Measurements from ENCODE around the gene COL8A2.

Gene COL8A2

GRCh38 chr1:36125129-36125991, at the start of gene COL8A2:
COL8A2 (minus strand) TSS chr1:36125222; CDS start chr1:36100242, 24,980 bp downstream.
- no peak for DNase-seq (ENCODE audit: low spot score)

GRCh38 chr1:36174713-36175112, 49.7 kb upstream of the COL8A2 start:
- no peak for DNase-seq (ENCODE audit: low spot score)

DNA sequence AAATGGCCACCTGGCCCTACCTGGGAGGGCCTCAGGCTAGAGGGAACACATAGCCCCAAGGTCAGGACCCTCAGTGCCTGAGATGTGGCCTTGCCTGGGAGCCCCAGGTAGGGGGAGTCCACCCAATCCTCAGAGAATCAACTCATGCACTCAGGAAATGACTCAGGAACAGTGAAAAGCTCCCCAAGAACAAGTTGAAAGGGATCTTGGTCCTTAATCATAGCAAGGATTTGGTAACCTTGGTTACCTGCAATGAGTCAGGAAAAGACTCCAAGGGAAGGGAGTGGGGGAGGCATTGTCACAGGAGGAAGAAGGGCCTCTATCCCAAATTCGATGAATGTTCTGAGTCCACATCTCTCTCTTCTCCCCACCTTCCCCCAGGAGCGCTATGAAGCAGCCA, 48.0 kb upstream of the COL8A2 start:
- DNase-seq (ENCODE audit: low spot score): no peak

- no peak for DNase-seq (ENCODE audit: low spot score)
These were observed 47.2 kb upstream of the COL8A2 start for GRCh38 chr1:36172017-36172747.

DNA sequence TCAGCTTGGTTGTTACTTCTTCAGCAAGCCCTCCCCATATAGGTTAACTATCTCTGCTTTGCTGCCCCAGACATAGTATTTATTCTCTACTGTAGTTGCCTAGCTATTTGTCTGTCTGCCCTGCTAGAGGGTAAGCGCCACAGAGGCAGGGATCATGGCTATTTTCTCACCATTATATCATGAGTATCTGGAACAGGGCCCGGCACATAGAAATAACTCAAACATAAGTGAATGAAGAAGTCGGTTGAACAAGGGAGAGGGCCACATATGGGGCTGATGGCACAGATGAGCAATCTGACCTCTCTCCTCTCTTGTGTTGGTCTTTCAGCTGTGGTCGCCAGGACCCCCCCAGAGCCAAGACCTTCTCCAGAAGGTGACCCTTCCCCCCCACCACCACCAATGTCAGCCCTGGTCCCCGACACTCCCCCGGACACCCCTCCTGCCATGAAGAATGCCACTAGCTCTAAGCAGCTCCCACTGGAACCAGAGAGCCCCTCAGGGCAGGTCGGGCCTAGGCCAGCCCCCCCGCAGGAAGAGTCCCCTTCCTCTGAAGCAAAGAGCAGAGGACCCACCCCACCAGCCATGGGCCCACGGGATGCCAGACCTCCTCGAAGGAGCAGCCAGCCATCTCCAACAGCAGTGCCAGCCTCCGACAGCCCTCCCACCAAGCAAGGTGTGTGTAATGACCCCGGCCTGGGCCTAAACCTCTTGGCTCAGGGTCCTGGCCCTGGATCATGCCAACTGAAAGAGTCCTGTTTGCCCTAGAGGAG, 45.8 kb upstream of the COL8A2 start:
- no peak for DNase-seq (ENCODE audit: low spot score)

- DNase-seq (ENCODE audit: low spot score): no peak
These were observed 43.5 kb upstream of the COL8A2 start for GRCh38 chr1:36168514-36168913.

- DNase-seq (ENCODE audit: low spot score): no peak
These were observed 42.2 kb upstream of the COL8A2 start for GRCh38 chr1:36166938-36167905.

- DNase-seq (ENCODE audit: low spot score): no peak
These were observed 41.1 kb upstream of the COL8A2 start for GRCh38 chr1:36166136-36166535.

DNA sequence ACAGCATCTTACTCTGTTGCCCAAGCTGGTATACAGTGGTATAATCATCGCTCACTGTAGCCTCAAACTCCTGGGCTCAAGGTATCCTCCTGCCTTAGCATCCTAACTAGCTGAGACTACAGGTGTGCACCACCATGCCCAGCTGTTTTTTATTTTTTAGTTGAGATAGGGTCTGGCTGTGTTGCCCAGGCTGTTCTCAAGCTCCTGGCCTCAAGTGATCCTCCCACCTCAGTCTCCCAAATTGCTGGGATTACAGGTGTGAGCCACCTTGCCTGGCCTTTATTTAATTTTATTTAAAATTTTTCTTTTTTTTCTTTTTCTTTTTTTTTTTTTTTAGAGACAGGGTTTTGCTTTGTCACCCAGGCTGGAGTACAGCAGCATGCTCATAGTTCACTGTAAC, 40.1 kb upstream of the COL8A2 start:
- DNase-seq (ENCODE audit: low spot score): no peak

DNA sequence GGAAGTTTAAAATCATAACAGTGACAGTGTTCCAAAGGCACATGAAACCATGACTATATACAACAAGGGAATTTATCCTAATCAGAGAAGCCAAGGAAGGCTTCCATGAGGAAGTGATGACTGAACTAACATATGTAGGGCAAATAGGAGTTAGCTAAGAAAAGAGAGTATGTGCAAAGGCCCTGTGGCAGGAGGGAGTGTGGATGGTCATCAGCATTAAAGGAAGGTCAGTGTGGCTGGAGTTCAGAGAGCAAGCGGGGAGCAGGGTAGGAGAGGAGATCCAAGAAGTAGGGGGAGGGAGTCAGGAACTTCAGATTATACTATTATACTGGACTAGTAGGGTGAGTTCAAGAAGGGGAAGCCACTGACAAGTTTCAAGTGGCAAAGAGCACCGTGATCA, 39.3 kb upstream of the COL8A2 start:
- DNase-seq (ENCODE audit: low spot score): no peak

GRCh38 chr1:36163426-36163825, 38.4 kb upstream of the COL8A2 start:
- no peak for DNase-seq (ENCODE audit: low spot score)

GRCh38 chr1:36162680-36163239, 37.7 kb upstream of the COL8A2 start:
- DNase-seq (ENCODE audit: low spot score): peak; percentile 38

- DNase-seq (ENCODE audit: low spot score): peak; percentile 59
These were observed 36.9 kb upstream of the COL8A2 start for GRCh38 chr1:36161641-36162531.

DNA sequence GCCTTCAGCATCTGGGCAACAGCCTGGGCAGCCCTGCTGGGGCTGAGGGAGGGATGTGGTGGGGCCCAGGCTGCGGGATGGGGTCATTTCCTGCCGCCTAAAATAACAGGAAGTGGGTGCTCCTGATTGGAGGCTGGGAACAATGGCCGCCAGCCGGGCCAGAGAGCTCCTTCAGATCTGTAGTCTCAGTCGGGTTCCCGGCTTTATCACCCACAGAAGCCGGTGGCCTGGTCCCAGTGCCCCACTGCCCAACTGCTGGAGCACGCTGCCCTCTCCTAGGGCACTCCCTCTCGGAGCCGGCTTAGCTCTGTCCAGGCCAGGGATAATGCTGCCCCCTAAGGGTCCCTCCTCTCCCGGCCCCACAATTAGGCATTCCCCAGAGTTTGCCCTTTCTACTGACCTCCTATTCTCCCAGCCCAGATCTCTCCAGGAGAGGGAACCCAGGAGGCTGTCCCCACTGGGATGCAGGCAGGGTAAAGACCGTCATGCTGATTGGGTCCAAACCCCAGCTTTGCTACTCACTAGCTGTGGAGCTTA, 36.0 kb upstream of the COL8A2 start:
- peak; percentile 65 for DNase-seq (ENCODE audit: low spot score)

DNA sequence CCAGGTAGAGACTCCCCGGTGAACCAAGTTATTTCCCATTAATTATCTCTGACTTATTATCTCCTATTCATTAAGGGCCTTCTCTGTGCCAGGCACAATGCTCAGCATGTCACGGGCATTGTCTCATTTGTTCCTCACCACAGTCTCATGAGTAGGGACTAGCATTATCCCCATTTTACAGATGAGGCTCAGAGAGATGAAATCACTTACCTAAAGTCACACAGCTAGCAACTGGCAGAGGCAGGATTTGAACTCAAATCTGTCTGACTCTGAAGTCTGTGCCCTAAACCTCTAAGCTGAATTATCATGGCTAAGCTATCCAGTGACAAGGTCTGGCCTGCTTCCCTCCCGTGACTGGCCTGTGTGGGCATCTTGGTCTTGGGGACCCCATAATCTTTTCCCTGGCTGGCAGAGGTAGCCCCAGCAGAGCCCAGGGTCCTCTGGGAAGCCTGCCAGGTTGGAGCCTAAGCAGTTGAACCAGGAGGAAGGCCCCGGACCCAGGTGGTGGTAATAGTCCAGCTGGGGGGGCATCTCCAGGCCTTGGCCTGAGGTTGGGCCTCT, 35.4 kb upstream of the COL8A2 start:
- DNase-seq (ENCODE audit: low spot score): no peak

DNA sequence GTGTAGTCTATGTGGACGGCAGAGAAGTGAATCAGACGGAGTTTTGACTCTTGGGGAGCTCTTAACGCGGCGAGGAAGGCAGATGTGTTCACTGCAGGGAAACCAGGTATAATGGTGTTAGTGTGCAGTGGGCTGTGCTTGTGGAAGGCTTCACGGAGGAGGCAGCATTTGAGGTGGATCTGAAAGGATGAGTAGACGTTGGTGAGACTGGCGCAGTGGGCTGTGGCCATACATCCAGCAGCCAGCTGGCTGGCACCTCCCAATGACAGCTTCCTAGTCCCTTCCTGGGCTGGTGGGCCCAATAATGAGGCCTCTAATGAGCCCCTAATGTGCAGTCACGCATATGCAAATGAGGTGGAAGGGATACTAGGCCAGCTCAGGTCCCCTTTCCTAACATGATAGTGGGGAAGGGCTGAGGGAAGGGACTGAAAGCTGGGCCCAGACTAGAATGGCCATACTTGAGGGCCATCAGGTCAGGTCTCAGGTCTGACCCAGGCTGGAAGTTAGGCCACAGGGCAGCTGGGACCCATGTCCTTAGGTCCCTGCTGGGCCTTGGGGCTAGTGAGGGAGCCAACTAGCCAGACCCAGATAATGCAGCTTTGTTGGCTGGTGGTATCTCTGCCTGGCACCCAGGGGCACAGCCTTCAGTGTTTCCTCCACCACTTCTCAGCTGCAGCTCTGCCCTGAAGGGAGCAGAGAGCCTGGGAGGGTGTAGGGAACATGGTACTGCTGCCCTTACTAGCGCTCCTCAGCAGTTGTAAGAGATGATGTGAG, 34.8 kb upstream of the COL8A2 start:
- peak; percentile 94 for DNase-seq (ENCODE audit: low spot score)

DNA sequence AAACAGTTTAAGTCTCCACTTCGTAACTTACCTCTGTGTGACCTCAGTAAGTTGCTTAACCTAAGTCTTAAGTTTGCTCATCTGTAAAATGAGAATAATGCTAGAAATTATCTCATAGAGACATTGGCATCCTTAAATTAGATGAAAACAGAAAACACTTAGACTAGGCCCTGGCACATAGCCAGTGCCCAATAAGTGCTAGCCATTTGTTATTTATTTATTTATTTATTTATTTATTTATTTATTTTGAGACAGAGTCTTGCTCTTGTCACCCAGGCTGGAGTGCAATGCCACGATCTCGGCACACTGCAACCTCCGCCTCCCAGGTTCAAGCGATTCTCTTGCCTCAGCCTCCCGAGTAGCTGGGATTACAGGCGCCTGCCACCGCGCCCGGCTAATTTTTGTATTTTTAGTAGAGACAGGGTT, 33.8 kb upstream of the COL8A2 start:
- DNase-seq (ENCODE audit: low spot score): peak; percentile 68

Measured in pons (tissue), 1 donor.